ENCODE measurements around the gene ASGR1.
A peak's percentile ranks its signal among the peaks of the same experiment; 100 is the strongest.
"Not testable (repeated sequence)": the region's sequence is repeated elsewhere in the genome, so short reads cannot be mapped to it uniquely, and the experiment has no call there.

ASGR1 gene

GRCh38 chr17:7184647-7185046, 5.5 kb upstream of the ASGR1 start:
- no peak for DNase-seq

- DNase-seq: no peak
These were observed 4.9 kb upstream of the ASGR1 start for GRCh38 chr17:7184091-7184488.

GRCh38 chr17:7183433-7184090, 4.4 kb upstream of the ASGR1 start:
- DNase-seq: no peak

- DNase-seq: not testable (repeated sequence)
These were observed 2.9 kb upstream of the ASGR1 start for GRCh38 chr17:7182101-7182500.

- DNase-seq: no peak
These were observed 225 bp downstream of the ASGR1 start for GRCh38 chr17:7178973-7179316.

GRCh38 chr17:7177954-7178477, 1.2 kb downstream of the ASGR1 start:
- no peak for DNase-seq

- DNase-seq: no peak
These were observed 1.8 kb downstream of the ASGR1 start for GRCh38 chr17:7177191-7177953.

- no peak for DNase-seq
These were observed 2.4 kb downstream of the ASGR1 start for GRCh38 chr17:7176841-7177190.

GRCh38 chr17:7176107-7176840, 2.9 kb downstream of the ASGR1 start:
- no peak for DNase-seq

- no peak for DNase-seq
These were observed 3.8 kb downstream of the ASGR1 start for GRCh38 chr17:7175330-7175733.

- no peak for DNase-seq
These were observed 4.4 kb downstream of the ASGR1 start for GRCh38 chr17:7174603-7175326.

GRCh38 chr17:7173687-7174602, 5.2 kb downstream of the ASGR1 start:
- peak; percentile 35 for DNase-seq

- not testable (repeated sequence) for DNase-seq
These were observed 6.5 kb downstream of the ASGR1 start for GRCh38 chr17:7172522-7173191.

GRCh38 chr17:7169565-7169908, 9.6 kb downstream of the ASGR1 start:
- not testable (repeated sequence) for DNase-seq

- not testable (repeated sequence) for DNase-seq
These were observed 10.2 kb downstream of the ASGR1 start for GRCh38 chr17:7168841-7169564.

GRCh38 chr17:7167832-7168231, 11.3 kb downstream of the ASGR1 start:
- peak; percentile 14 for DNase-seq

- DNase-seq: no peak
These were observed 12.3 kb downstream of the ASGR1 start for GRCh38 chr17:7166873-7167272.

GRCh38 chr17:7159571-7159970, 19.6 kb downstream of the ASGR1 start:
- DNase-seq: not testable (repeated sequence)

- DNase-seq: not testable (repeated sequence)
These were observed 20.7 kb downstream of the ASGR1 start for GRCh38 chr17:7158424-7158823.

- DNase-seq: no peak
These were observed 22.7 kb downstream of the ASGR1 start for GRCh38 chr17:7156342-7156940.

Data from GF-D8 (cell line).